Activated CD4-positive, alpha-beta T cell treated with anti-CD3 and anti-CD28 coated beads, Interleukin-2, Interleukin-4, amounts not matched to agents 100 ng/mL and 50 ng/mL, durations not matched to agents 16 hours and 8 hours (primary cell): ENCODE results near the gene GOLGA7B.

Experiments
- DNase-seq: peaks from one replicate; pipeline ENCODE4 v3.0.0-alpha.2; 2020; ENCODE audit warnings: low spot score

GOLGA7B gene

GRCh38 chr10:97895915-97896314, 46.3 kb downstream of the GOLGA7B start:
- no peak for DNase-seq

GRCh38 chr10:97896756-97897358, 47.2 kb downstream of the GOLGA7B start:
- no peak for DNase-seq

- DNase-seq, result no peak
These were observed 48.8 kb downstream of the GOLGA7B start for GRCh38 chr10:97898429-97898828.

GRCh38 chr10:97901381-97901780, 51.7 kb downstream of the GOLGA7B start:
- DNase-seq, result no peak

GRCh38 chr10:97903128-97904017, 53.7 kb downstream of the GOLGA7B start:
- no peak for DNase-seq

GRCh38 chr10:97904018-97904381, 54.4 kb downstream of the GOLGA7B start:
- no peak for DNase-seq

- DNase-seq, result no peak
These were observed 54.9 kb downstream of the GOLGA7B start for GRCh38 chr10:97904576-97904975.

GRCh38 chr10:97905276-97905675, 55.6 kb downstream of the GOLGA7B start:
- DNase-seq, result no peak

GRCh38 chr10:97907211-97907610, 57.6 kb downstream of the GOLGA7B start:
- DNase-seq, result no peak

- no peak for DNase-seq
These were observed 58.2 kb downstream of the GOLGA7B start for GRCh38 chr10:97907830-97908229.

GRCh38 chr10:97910661-97911060, 61.0 kb downstream of the GOLGA7B start:
- DNase-seq, result no peak

- no peak for DNase-seq
These were observed 61.6 kb downstream of the GOLGA7B start for GRCh38 chr10:97911217-97911616.

- no peak for DNase-seq
These were observed 63.5 kb downstream of the GOLGA7B start for GRCh38 chr10:97913193-97913592.

GRCh38 chr10:97913614-97914013, 64.0 kb downstream of the GOLGA7B start:
- DNase-seq, result no peak

- no peak for DNase-seq
These were observed 64.7 kb downstream of the GOLGA7B start for GRCh38 chr10:97914171-97914836.

GRCh38 chr10:97914837-97915211, 65.2 kb downstream of the GOLGA7B start:
- DNase-seq, result peak; percentile 74

GRCh38 chr10:97915346-97916131, 65.9 kb downstream of the GOLGA7B start:
- no peak for DNase-seq

- no peak for DNase-seq
These were observed 66.9 kb downstream of the GOLGA7B start for GRCh38 chr10:97916586-97916985.

- DNase-seq, result no peak
These were observed 69.4 kb downstream of the GOLGA7B start for GRCh38 chr10:97919012-97919411.

- no peak for DNase-seq
These were observed 71.2 kb downstream of the GOLGA7B start for GRCh38 chr10:97920865-97921264.
